Stimulated activated CD4-positive, alpha-beta T cell treated with anti-CD3 and anti-CD28 coated beads, Interleukin-4, amount 100 ng/mL, for 4 hours (primary cell): ENCODE data around the gene MCF2.

ENCODE experiments used
- DNase-seq, 2 experiments: peaks; one replicate each; pipeline ENCODE4 v3.0.0-alpha.2; 2020

The MCF2 gene

GRCh38 chrX:139581068-139581467, 126.9 kb downstream of the MCF2 start:
- no peak for DNase-seq

- DNase-seq, result no peak
Observed at GRCh38 chrX:139566981-139567380, 141.0 kb downstream of the MCF2 start.

DNA sequence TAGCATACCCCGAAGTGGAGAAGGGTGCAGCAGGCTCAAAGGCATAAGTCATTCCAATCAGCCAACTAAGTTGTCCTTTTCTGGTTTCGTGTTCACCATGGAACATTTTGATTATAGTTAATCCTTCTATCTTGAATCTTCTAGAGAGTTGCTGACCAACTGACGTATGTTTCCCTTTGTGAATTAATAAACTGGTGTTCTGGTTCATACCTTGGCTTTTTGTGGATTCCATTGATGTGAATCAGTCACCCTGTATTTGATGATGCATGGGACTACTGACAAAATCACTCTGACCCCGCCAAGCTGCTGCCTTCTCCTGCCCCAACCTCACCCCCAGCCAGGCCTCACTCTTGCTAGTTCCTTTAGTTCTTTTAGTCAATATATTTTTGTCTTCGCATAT, 144.7 kb downstream of the MCF2 start:
- no peak for DNase-seq

- no peak for DNase-seq
Observed at GRCh38 chrX:139560221-139560620, 147.7 kb downstream of the MCF2 start.

DNA sequence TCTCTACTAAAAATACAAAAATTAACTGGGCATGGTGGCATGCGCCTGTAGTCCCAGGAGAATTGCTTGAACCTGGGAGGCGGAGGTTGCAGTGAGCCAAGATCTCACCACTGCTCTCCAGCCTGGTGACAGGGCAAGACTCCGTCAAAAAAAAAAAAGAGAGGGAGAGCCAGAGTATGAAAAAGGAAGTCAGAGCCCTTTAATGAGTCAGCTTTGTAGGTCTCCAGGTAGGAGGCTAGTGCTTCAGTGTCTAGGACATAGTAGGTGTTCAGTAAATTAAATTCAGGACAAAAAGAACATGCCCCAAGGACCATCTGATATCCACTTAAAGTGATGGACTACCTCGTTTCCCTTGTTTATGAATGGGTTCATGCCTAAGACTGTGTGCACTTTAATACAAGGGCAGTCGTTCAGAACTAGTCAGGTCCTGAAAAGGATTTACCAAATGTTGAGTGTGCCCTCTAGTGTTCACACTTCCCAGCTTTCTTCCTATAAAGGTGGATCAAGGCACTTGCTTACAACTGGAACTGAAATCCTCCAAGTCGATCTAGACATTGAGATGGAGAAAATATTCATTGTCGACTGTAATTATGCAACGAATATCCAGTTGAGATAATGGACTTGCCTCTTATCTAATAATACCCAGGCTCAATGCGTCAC, 148.5 kb downstream of the MCF2 start:
- no peak for DNase-seq

- DNase-seq, result no peak
Observed at GRCh38 chrX:139554991-139555675, 152.8 kb downstream of the MCF2 start.

GRCh38 chrX:139554376-139554775, 153.6 kb downstream of the MCF2 start:
- no peak for DNase-seq

GRCh38 chrX:139544591-139544990, 163.4 kb downstream of the MCF2 start:
- DNase-seq, result no peak

- DNase-seq, result no peak
Observed at GRCh38 chrX:139543920-139544319, 164.0 kb downstream of the MCF2 start.

GRCh38 chrX:139542652-139543051, 165.3 kb downstream of the MCF2 start:
- no peak for DNase-seq

DNA sequence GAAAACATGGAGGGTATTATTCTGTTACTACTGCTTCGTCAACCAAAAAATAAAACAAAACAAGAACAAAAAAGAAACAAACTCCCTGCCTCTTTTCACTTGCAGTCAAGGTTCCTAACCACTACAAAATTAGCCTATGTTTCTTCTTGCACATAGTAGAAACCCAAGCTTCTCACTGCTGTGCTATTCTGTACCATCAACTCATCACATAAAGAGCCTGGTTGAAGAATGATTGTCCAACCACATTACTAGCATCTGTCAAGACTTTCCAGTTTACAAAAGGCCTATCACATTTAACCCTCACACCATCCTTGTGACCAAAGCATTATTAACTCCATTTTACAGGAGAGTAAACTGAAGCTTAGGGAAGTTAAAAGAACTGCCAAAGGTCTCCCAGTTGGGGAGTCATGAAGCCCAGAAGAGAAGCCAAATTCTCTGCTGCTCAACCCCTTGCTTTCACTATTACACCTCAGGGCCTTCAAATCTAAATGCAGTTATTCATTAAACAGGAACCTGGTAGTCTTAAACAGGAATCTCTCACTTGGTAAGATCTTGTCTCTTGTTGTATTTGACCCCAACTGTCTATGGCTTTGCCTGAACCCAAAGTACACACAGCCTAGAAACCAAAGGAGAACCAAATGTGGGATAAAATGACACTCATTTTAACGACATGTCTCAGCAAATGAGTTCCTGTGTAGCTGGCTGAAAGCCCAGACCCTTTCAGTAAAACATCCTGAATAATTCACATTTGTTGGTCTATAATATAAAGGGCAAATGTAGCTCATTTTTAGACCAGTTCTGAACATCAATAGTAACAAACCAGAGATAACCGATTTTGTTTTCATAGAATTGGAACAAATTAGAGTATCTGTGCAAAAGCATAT, 168.8 kb downstream of the MCF2 start:
- no peak for DNase-seq

DNA sequence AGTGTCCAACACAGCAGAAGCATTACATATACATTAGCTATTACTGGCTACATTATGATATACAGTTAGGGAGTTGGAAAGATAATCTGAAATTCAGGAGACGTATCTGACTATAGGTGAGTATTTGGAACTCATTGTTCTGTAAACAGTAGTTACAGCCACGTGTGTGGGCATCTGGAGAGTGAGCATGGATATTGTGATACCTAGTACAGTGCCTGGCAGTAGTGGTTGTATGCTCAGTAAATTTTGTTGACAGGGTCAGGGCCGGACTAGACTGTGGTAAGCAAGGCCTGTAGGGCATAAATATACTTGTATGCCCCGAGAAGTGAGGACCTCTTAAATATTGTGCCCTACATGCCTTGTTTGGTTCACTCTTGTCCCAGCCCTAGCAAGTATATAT, 174.5 kb downstream of the MCF2 start:
- DNase-seq, result no peak

GRCh38 chrX:139532834-139533233, 175.1 kb downstream of the MCF2 start:
- no peak for DNase-seq
